T47D (cell line): ENCODE measurements around the gene RPGRIP1.
"Not testable (repeated sequence)": the region's sequence is repeated elsewhere in the genome, so short reads cannot be mapped to it uniquely, and the experiment has no call there.

Experiments
- DNase-seq, 2 experiments: peaks; one replicate each; pipeline versions ENCODE4 v3.0.0 to v3.0.0-alpha.2; 2011 to 2012; ENCODE audit warnings: low read depth in 1 of 2, low spot score in 1 of 2
- JUND ChIP-seq: IDR thresholded peaks from 2 replicates; pipeline ENCODE4 v1.6.1; 2012; ENCODE audit warnings: low read depth
- in situ Hi-C: cut with HindIII; loops from 2 replicates; pipeline ENCODE4 v1.10.0; 2016; ENCODE audit warnings: low sequenced_read_pairs, low pct_unique_long_range_greater_than_20kb

The RPGRIP1 gene

GRCh38 chr14:21298358-21298757 lies 18.5 kb downstream of the RPGRIP1 start:
- TF ChIP-seq JUND = no peak
- DNase-seq = no peak
- in situ Hi-C loops = no loop called here

- in situ Hi-C loops = no loop called here
- TF ChIP-seq JUND = no peak
- DNase-seq = no peak
These were observed 19.8 kb downstream of the RPGRIP1 start for GRCh38 chr14:21299562-21300130.

- in situ Hi-C loops = no loop called here
- DNase-seq = peak; percentile 9 to 26
- no peak for TF ChIP-seq JUND
These were observed 21.0 kb downstream of the RPGRIP1 start for GRCh38 chr14:21300892-21301291.

- no peak for TF ChIP-seq JUND
- in situ Hi-C loops = no loop called here
- DNase-seq = no peak
These were observed 22.3 kb downstream of the RPGRIP1 start for GRCh38 chr14:21302013-21302835.

GRCh38 chr14:21302836-21303140 lies 22.9 kb downstream of the RPGRIP1 start:
- in situ Hi-C loops, DNase-seq: not testable (repeated sequence)

- no peak for DNase-seq
- in situ Hi-C loops = no loop called here
- TF ChIP-seq JUND = no peak
These were observed 27.8 kb downstream of the RPGRIP1 start for GRCh38 chr14:21307637-21308036.

GRCh38 chr14:21308132-21308478 lies 28.2 kb downstream of the RPGRIP1 start:
- TF ChIP-seq JUND = no peak
- peak in 1 of 2 experiments; percentile 77 for DNase-seq
- in situ Hi-C loops = no loop called here

- no peak for TF ChIP-seq JUND
- DNase-seq = peak; percentile 10 to 96
- in situ Hi-C loops = no loop called here
These were observed 28.8 kb downstream of the RPGRIP1 start for GRCh38 chr14:21308479-21309237.

GRCh38 chr14:21309238-21309636 lies 29.4 kb downstream of the RPGRIP1 start:
- no peak for TF ChIP-seq JUND
- no peak for DNase-seq
- in situ Hi-C loops = no loop called here

- no peak for TF ChIP-seq JUND
- no peak for DNase-seq
- in situ Hi-C loops = no loop called here
These were observed 30.1 kb downstream of the RPGRIP1 start for GRCh38 chr14:21309956-21310355.

GRCh38 chr14:21311614-21312013 lies 31.7 kb downstream of the RPGRIP1 start:
- TF ChIP-seq JUND = no peak
- in situ Hi-C loops = no loop called here
- no peak for DNase-seq

GRCh38 chr14:21313512-21313911 lies 33.6 kb downstream of the RPGRIP1 start:
- in situ Hi-C loops = no loop called here
- no peak for TF ChIP-seq JUND
- DNase-seq = no peak

GRCh38 chr14:21317398-21317797 lies 37.5 kb downstream of the RPGRIP1 start:
- TF ChIP-seq JUND = no peak
- in situ Hi-C loops = no loop called here
- DNase-seq = no peak

- in situ Hi-C loops = no loop called here
- no peak for TF ChIP-seq JUND
These were observed 41.0 kb downstream of the RPGRIP1 start for GRCh38 chr14:21320913-21321312.

More at GRCh38 chr14:21320913-21321312, 41.0 kb downstream of the RPGRIP1 start:
- DNase-seq = no peak
